Measurements from ENCODE around the gene EML4. TPM values are rescaled to one million over a fixed set of nuclear protein-coding genes. Genes with fewer than 3 reads are reported as not detected.

Gene EML4
- total and polyA plus RNA-seq, 9 of the 15 experiments (the other 6 are each of a cell fraction or from before 2014, with no cell fraction given), result 14.7 to 48.3 (median 36.5) TPM

GRCh38 chr2:42360890-42361727 is 192.0 kb downstream of the EML4 start, which contains the start of gene COX7A2L (continued):
- TF ChIP-seq CREB1 (IDR thresholded peaks at IDR 0.05) (peak; percentile 70), CREB1 (CRISPR knock-in tag; IDR thresholded peaks at IDR 0.05) (peak; percentile 74; the same call in 1 of the 2 replicates), THRB (CRISPR knock-in tag; conservative IDR thresholded peaks at IDR 0.05) (no peak; the same call in 1 of the 2 replicates), TCFL5 (CRISPR knock-in tag; conservative IDR thresholded peaks at IDR 0.05) (no peak), GTF2E2 (tag; IDR thresholded peaks at IDR 0.05) (no peak), E2F8 (IDR thresholded peaks at IDR 0.05; ENCODE audit: low read depth, partially characterized antibody) (no peak), TEAD1 (CRISPR knock-in tag; IDR thresholded peaks at IDR 0.05) (peak in 1 of 2 experiments; percentile 62; a peak in 2 of 4 replicates), ZNF644 (tag; IDR thresholded peaks at IDR 0.05; ENCODE audit: low read depth) (no peak), MAX (CRISPR knock-in tag; IDR thresholded peaks at IDR 0.05) (peak; percentile 49), CTBP1 (IDR thresholded peaks at IDR 0.05; ENCODE audit: borderline replicate concordance) (0 out of 2 replicates have a peak, but pooled peaks have one; percentile 12), ZBTB8A (IDR thresholded peaks at IDR 0.05; ENCODE audit: partially characterized antibody) (no peak), ELF4 (CRISPR knock-in tag; IDR thresholded peaks at IDR 0.05) (0 out of 2 replicates have a peak, but pooled peaks have one; percentile 54), ZNF3 (CRISPR knock-in tag; IDR thresholded peaks at IDR 0.05) (no peak), OTX1 (CRISPR knock-in tag; IDR thresholded peaks at IDR 0.05) (0 out of 2 replicates have a peak, but pooled peaks have one; percentile 63), USF1 (CRISPR knock-in tag; IDR thresholded peaks at IDR 0.05) (peak; percentile 87), RNF219 (CRISPR knock-in tag; IDR thresholded peaks at IDR 0.05) (no peak), ZFX (CRISPR knock-in tag; IDR thresholded peaks at IDR 0.05) (peak; percentile 63), MCM5 (IDR thresholded peaks at IDR 0.05; ENCODE audit: low read depth) (no peak)
